Retinal pigment epithelial cell (primary cell): Measurements from ENCODE around the gene LTO1.
A peak's percentile ranks its signal among the peaks of the same experiment; 100 is the strongest.

Experiments
- DNase-seq: peaks from one replicate; pipeline ENCODE4 v3.0.0-alpha.2; 2010; ENCODE audit warnings: low read depth
- H3K4me3 ChIP-seq: 2 replicates; pipeline ENCODE4 v1.5.1; 2011; ENCODE audit warnings: mild to moderate bottlenecking, low read length, control low read depth, moderate library complexity
- CTCF ChIP-seq: conservative IDR thresholded peaks from 2 replicates; pipeline ENCODE4 v1.5.1; 2011; ENCODE audit warnings: low read depth, low read length, control low read depth, inconsistent platforms

Gene LTO1

GRCh38 chr11:69647761-69648497 lies 27.2 kb downstream of the LTO1 start:
- no peak overlapping the region for H3K4me3 ChIP-seq
- no peak for DNase-seq
- no peak for TF ChIP-seq CTCF

GRCh38 chr11:69647390-69647748 lies 27.8 kb downstream of the LTO1 start:
- no peak for TF ChIP-seq CTCF
- H3K4me3 ChIP-seq = no peak overlapping the region
- no peak for DNase-seq

GRCh38 chr11:69646493-69647389 lies 28.4 kb downstream of the LTO1 start:
- no peak for TF ChIP-seq CTCF
- peak overlapping the region; percentile 98 for H3K4me3 ChIP-seq
- DNase-seq = no peak

GRCh38 chr11:69645801-69646492 lies 29.2 kb downstream of the LTO1 start:
- no peak for DNase-seq
- H3K4me3 ChIP-seq = peak overlapping the region; percentile 98
- TF ChIP-seq CTCF = no peak

- TF ChIP-seq CTCF = peak; percentile 36
- no peak for DNase-seq
- H3K4me3 ChIP-seq = peak overlapping the region; percentile 98
These were observed 30.0 kb downstream of the LTO1 start for GRCh38 chr11:69644962-69645675.

- peak; percentile 50 for TF ChIP-seq CTCF
- peak overlapping the region; percentile 98 for H3K4me3 ChIP-seq
These were observed 30.8 kb downstream of the LTO1 start for GRCh38 chr11:69644071-69644961.

More at GRCh38 chr11:69644071-69644961, 30.8 kb downstream of the LTO1 start:
- DNase-seq = peak; percentile 91
